Tibial nerve (tissue), 4 donors: ENCODE data around the gene HMGB2. TPM values are rescaled to one million over a fixed set of nuclear protein-coding genes. Genes with fewer than 3 reads are reported as not detected.

Experiments used
- DNase-seq, 2 donors: peaks; one replicate each; pipeline ENCODE4 v3.0.0-alpha.2; 2019; ENCODE audit warnings: low spot score in 2 of 2
- H3K27ac ChIP-seq, 4 donors: fragments of 200-600 bp; sonication (generic) in 3 of 4; one replicate each; pipeline ENCODE4 v1.5.1; 2017 to 2019; ENCODE audit warnings: mild to moderate bottlenecking in 1 of 4
- H3K27me3 ChIP-seq, 2 donors: fragments of 200-600 bp; sonication (generic) in 1 of 2; one replicate each; pipeline versions ENCODE4 v1.5.1 to v1.6.0; 2017 to 2019
- H3K36me3 ChIP-seq, 3 donors: fragments of 200-600 bp; sonication (generic); one replicate each; pipeline ENCODE4 v1.5.1; 2018 to 2019
- H3K4me1 ChIP-seq, 4 donors: fragments of 200-600 bp; sonication (generic) in 3 of 4; one replicate each; pipeline ENCODE4 v1.5.1; 2017 to 2019
- H3K4me3 ChIP-seq, 4 donors: fragments of 200-600 bp; sonication (generic) in 3 of 4; one replicate each; pipeline ENCODE4 v1.5.1; 2017 to 2019; ENCODE audit warnings: mild to moderate bottlenecking in 1 of 4, moderate library complexity in 1 of 4
- H3K9me3 ChIP-seq, 4 donors: fragments of 200-600 bp; sonication (generic) in 3 of 4; one replicate each; pipeline ENCODE4 v1.5.1; 2017 to 2019
- CTCF ChIP-seq, 5 experiments: fragments of 200-600 bp in 3 of 5; fragments of 450-650 bp in 2 of 5; sonication (generic) in 3 of 5; IDR thresholded peaks; one replicate each; pipeline ENCODE4 v1.5.1; 2016 to 2019; ENCODE audit warnings: antibody characterized with exemption in 5 of 5, mild to moderate bottlenecking in 3 of 5, moderate library complexity in 2 of 5
- EP300 ChIP-seq, 2 donors: sonication (generic); formaldehyde crosslinking; IDR thresholded peaks; one replicate each; pipeline ENCODE4 v1.6.1; 2017; ENCODE audit warnings: antibody characterized with exemption in 2 of 2, mild to moderate bottlenecking in 1 of 2
- POLR2A ChIP-seq, 2 donors: fragments of 450-650 bp; IDR thresholded peaks; one replicate each; pipeline ENCODE4 v1.6.1; 2017; ENCODE audit warnings: antibody characterized with exemption in 2 of 2, mild to moderate bottlenecking in 2 of 2, moderate library complexity in 2 of 2
- WGBS, 2 donors: methylation state at CpG; one replicate each; pipeline ENCODE4 v1.1.5; 2018; 5-methylcytosine and 5-hydroxymethylcytosine counted together
- total RNA-seq, 4 donors: library from RNA; depleted of rRNA; stranded (reverse); fragments of >200 nt; gene quantifications; one replicate each; pipeline ENCODE4 v1.1.0, GENCODE V29; 2016

Gene HMGB2
- total RNA-seq, 4 donors from 2014 or later: 63.3 to 83.4 (median 72.4) TPM

GRCh38 chr4:173288296-173288695 is 45.9 kb downstream of the HMGB2 start:
- TF ChIP-seq CTCF (IDR thresholded peaks at IDR 0.05) (peak in 2 of 5 experiments; percentile 21 to 40), EP300 (IDR thresholded peaks at IDR 0.05) (no peak)

GRCh38 chr4:173287486-173287885 is 46.7 kb downstream of the HMGB2 start:
- Histone ChIP-seq H3K4me1 (no peaks in the 10 kb centered on the region), H3K27me3 (no peaks in the 10 kb centered on the region), H3K36me3 (peaks cover 0 to 10% (median 0%) of the 10 kb centered on the region in 3 donors), H3K4me3 (no peak overlapping the region), H3K27ac (no peak overlapping the region), H3K9me3 (peaks cover 0 to 49% (median 14%) of the 10 kb centered on the region in 4 donors)
- 96 to 97% methylated on average over 2 of the region's 2 CpGs for WGBS, 2 donors
- TF ChIP-seq POLR2A (IDR thresholded peaks at IDR 0.05) (no peak), CTCF (IDR thresholded peaks at IDR 0.05) (no peak), EP300 (IDR thresholded peaks at IDR 0.05) (no peak)
- no peak for DNase-seq

More at GRCh38 chr4:173288296-173288695, 45.9 kb downstream of the HMGB2 start:
- no peak overlapping the region for H3K4me3 ChIP-seq
- H3K36me3 ChIP-seq: peaks cover 0 to 9% (median 0%) of the 10 kb centered on the region in 3 donors
- DNase-seq: peak; percentile 41 to 82
- WGBS, 2 donors: 80 to 82% methylated on average over 4 of the region's 4 CpGs
- H3K27me3 ChIP-seq: no peaks in the 10 kb centered on the region
- H3K27ac ChIP-seq: no peak overlapping the region
- H3K4me1 ChIP-seq: no peaks in the 10 kb centered on the region
- H3K9me3 ChIP-seq: peaks cover 0 to 41% (median 14%) of the 10 kb centered on the region in 4 donors

GRCh38 chr4:173284463-173284862 is 49.7 kb downstream of the HMGB2 start:
- DNase-seq: no peak
- TF ChIP-seq POLR2A (IDR thresholded peaks at IDR 0.05) (no peak), EP300 (IDR thresholded peaks at IDR 0.05) (no peak)
- H3K27ac ChIP-seq: no peak overlapping the region
- peaks cover 0 to 62% (median 14%) of the 10 kb centered on the region in 4 donors for H3K9me3 ChIP-seq
- no peak overlapping the region for H3K4me3 ChIP-seq
- no peaks in the 10 kb centered on the region for H3K27me3 ChIP-seq
- H3K4me1 ChIP-seq: no peaks in the 10 kb centered on the region
- peaks cover 0 to 25% (median 0%) of the 10 kb centered on the region in 3 donors for H3K36me3 ChIP-seq

- no peak overlapping the region for H3K27ac ChIP-seq
- 87 to 89% methylated on average over 3 of the region's 3 CpGs for WGBS, 2 donors
- no peaks in the 10 kb centered on the region for H3K4me1 ChIP-seq
- no peak overlapping the region for H3K4me3 ChIP-seq
- H3K36me3 ChIP-seq: peaks cover 0 to 25% (median 0%) of the 10 kb centered on the region in 3 donors
- peaks cover 0 to 59% (median 14%) of the 10 kb centered on the region in 4 donors for H3K9me3 ChIP-seq
- no peak for TF ChIP-seq EP300 (IDR thresholded peaks at IDR 0.05)
- no peak for TF ChIP-seq POLR2A (IDR thresholded peaks at IDR 0.05)
- no peak for DNase-seq
- H3K27me3 ChIP-seq: no peaks in the 10 kb centered on the region
These were observed 51.5 kb downstream of the HMGB2 start for GRCh38 chr4:173282626-173283025.

GRCh38 chr4:173282256-173282562 is 51.9 kb downstream of the HMGB2 start:
- no peak overlapping the region for H3K4me3 ChIP-seq
- peaks cover 0 to 55% (median 12%) of the 10 kb centered on the region in 4 donors for H3K9me3 ChIP-seq
- DNase-seq: no peak
- TF ChIP-seq POLR2A (IDR thresholded peaks at IDR 0.05): no peak
- TF ChIP-seq EP300 (IDR thresholded peaks at IDR 0.05): no peak
- peaks cover 0 to 25% (median 0%) of the 10 kb centered on the region in 3 donors for H3K36me3 ChIP-seq
- 78 to 87% methylated on average over 4 of the region's 4 CpGs for WGBS, 2 donors
- no peaks in the 10 kb centered on the region for H3K4me1 ChIP-seq
- no peak overlapping the region for H3K27ac ChIP-seq
- no peaks in the 10 kb centered on the region for H3K27me3 ChIP-seq

GRCh38 chr4:173281406-173282255 is 52.5 kb downstream of the HMGB2 start:
- DNase-seq: no peak
- Histone ChIP-seq H3K27ac (no peak overlapping the region), H3K4me3 (no peak overlapping the region), H3K27me3 (no peaks in the 10 kb centered on the region), H3K4me1 (no peaks in the 10 kb centered on the region), H3K36me3 (peaks cover 0 to 25% (median 0%) of the 10 kb centered on the region in 3 donors), H3K9me3 (peaks cover 0 to 50% (median 12%) of the 10 kb centered on the region in 4 donors)
- TF ChIP-seq EP300 (IDR thresholded peaks at IDR 0.05): no peak
- TF ChIP-seq CTCF (IDR thresholded peaks at IDR 0.05): no peak
- TF ChIP-seq POLR2A (IDR thresholded peaks at IDR 0.05): no peak
- WGBS, 2 donors: 91% methylated on average over 14 of the region's 14 CpGs

Other genes with a start within 250 kb of the HMGB2 start
- gene GALNT7, start 165.5 kb downstream of the HMGB2 start, total RNA-seq: 10 to 100 TPM in 1 of 4 donors, 1 to 10 TPM in 3; 8.7 to 22.4 (median 9.7) TPM
- gene SAP30, start 36.6 kb upstream of the HMGB2 start, total RNA-seq: 10 to 100 TPM; 27.7 to 88.5 (median 49.1) TPM
- gene SCRG1, start 64.8 kb upstream of the HMGB2 start, total RNA-seq: 1 to 10 TPM in 1 of 4 donors, under 1 TPM in 3; 0.21 to 2.2 (median 0.59) TPM
- gene HAND2, start 195.9 kb upstream of the HMGB2 start, total RNA-seq: 1 to 10 TPM; 1.9 to 5.1 (median 3.6) TPM